NB4 (cell line): ENCODE data around the gene GALNT18.

Source experiments
- DNase-seq: peaks from one replicate; pipeline ENCODE4 v3.0.0; 2010; ENCODE audit warnings: low read depth
- H3K4me3 ChIP-seq: one replicate; pipeline ENCODE4 v1.5.1; 2011; ENCODE audit warnings: mild to moderate bottlenecking, low read depth, low read length, moderate library complexity
- CTCF ChIP-seq: IDR thresholded peaks from one replicate; pipeline ENCODE4 v1.5.1; 2012; ENCODE audit warnings: low read depth, low read length
- MAX ChIP-seq: IDR thresholded peaks from 2 replicates; pipeline ENCODE4 v1.6.1; 2011; ENCODE audit warnings: low read depth, low read length
- MYC ChIP-seq: IDR thresholded peaks from 2 replicates; pipeline ENCODE4 v1.6.1; 2011; ENCODE audit warnings: low read depth, low read length
- POLR2A ChIP-seq: IDR thresholded peaks from 2 replicates; pipeline ENCODE4 v1.6.1; 2011; ENCODE audit warnings: mild to moderate bottlenecking; ENCODE audit not compliant: insufficient read length; ENCODE audit errors: extremely low read depth

Gene GALNT18

DNA sequence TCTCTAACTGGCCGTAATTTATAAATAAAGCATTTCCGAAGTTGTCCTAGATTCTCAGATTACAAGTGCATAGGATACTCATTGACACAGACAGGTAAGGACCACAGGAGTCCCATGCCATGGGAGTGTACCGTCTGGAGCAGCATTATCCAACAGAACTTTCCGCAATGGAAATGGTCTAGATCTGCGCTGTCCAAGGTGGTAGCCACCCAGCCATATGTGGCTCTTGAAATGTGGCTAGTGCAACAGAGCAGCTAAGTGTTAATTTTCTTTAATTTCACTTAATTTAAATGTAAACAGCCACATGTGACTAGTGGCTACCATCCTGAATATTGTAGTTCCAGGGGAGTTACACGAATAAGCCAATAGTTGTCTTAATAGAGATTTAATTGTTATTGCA, 71.3 kb downstream of the GALNT18 start:
- TF ChIP-seq POLR2A (no peak), MAX (no peak), MYC (no peak), CTCF (no peak)
- no peak for DNase-seq
- no peak overlapping the region for H3K4me3 ChIP-seq

DNA sequence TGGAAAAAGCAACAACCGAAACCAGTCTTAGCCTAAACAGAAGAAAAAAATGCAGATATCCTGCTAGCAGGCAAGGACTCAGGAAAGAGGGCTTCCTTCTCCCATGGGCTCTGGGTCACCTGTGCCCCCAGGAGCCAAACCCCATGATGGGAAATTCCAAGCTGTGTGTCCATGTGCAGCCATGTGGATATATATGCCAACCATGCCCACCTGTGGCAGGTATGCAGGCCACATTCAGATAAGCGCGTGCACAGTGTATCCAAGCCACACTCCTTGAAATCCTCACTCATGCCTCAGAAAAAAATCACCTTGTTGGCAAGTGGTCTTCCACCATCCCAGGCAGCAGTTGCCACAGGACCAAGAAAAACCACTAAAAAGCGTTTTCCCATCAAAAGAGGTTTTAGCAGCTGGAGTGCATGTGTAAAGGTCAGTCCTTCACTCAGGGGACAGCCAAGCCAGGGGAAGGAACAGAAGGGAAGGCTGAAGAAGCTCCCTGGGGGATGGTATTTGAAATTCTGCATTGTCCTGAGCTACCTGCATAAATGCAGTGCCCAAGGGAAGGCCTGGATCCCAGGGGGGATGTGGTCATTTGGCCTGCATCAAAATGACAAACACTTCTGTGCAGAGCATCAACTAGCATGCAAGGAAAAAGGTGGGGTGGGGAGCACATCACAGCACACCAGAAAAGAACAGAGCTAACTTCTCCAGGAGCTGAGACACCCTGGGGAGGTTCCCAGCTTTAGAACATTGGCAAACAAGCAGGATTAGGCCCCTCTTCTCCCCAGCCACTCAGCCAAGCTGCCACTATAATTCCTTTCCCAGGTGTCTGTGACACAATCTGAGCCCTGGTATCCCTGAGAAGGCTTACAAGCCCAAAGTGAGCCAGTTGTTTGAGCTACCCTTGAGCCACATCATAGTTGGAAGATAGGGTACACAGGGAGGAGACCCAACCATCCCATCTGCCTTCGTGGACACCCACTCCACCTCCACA, 76.2 kb downstream of the GALNT18 start:
- TF ChIP-seq MAX (no peak), MYC (no peak), CTCF (no peak), POLR2A (no peak)
- no peak overlapping the region for H3K4me3 ChIP-seq
- no peak for DNase-seq

DNA sequence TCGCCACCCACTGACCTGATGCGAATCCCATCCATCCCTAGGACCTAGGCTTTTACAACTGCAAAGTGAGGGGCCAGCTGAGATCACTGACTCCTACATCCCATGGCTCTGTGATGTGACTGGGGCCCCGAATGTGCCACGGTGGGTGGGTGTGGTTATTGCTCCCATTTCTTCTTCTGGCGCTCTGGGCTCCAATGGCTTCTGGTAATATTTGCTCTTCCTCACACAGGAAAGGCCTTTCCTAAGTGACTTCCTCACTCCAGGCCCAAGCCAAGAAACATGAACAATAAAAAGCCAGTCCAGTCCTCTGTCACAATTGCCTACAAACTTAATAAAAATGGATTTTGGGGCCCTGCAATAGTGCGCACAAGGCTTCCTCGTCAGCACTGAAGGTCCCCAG, 78.1 kb downstream of the GALNT18 start:
- H3K4me3 ChIP-seq: no peak overlapping the region
- TF ChIP-seq MYC: no peak
- TF ChIP-seq POLR2A: no peak
- TF ChIP-seq CTCF: no peak
- TF ChIP-seq MAX: no peak
- DNase-seq: no peak

- no peak overlapping the region for H3K4me3 ChIP-seq
- no peak for DNase-seq
- TF ChIP-seq CTCF (no peak), MAX (no peak)
Measured at GRCh38 chr11:11540157-11540556, 81.6 kb downstream of the GALNT18 start.

GRCh38 chr11:11538277-11538960, 83.4 kb downstream of the GALNT18 start:
- H3K4me3 ChIP-seq: no peak overlapping the region
- DNase-seq: no peak
- no peak for TF ChIP-seq MYC
- TF ChIP-seq POLR2A: no peak
- TF ChIP-seq CTCF: no peak
- TF ChIP-seq MAX: no peak
